GM19438 (cell line): ENCODE measurements around the gene DEGS2.
"Not testable (repeated sequence)": the region's sequence is repeated elsewhere in the genome, so short reads cannot be mapped to it uniquely, and the experiment has no call there.

Source experiments
- ATAC-seq: cut with Tn5 transposase; IDR thresholded peaks from one replicate; pipeline ENCODE4 v1.9.1; 2021; ENCODE audit warnings: low read depth; ENCODE audit not compliant: unreplicated experiment

The DEGS2 gene

GRCh38 chr14:100180671-100181070 is 21.2 kb upstream of the DEGS2 start:
- not testable (repeated sequence) for ATAC-seq

DNA sequence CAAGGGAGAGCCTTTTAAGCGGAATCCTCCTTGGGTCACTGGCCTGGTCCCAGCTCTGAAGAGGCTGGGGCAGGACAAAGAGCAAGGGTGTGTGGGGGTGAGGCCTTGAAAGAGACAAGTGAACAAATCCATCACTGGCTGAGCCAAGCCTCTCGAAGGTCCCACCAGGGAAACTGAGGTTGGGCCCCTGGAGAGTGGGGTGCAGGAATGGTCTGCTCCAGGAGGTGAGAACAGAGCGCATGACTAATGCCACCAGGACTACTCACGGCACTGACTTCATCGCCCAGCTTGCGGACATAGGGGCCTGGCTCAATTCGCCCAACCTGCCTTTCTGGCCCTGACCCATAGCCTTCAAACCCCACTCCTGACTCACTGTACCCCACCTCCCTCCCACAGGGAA is 19.2 kb upstream of the DEGS2 start:
- ATAC-seq: no peak

DNA sequence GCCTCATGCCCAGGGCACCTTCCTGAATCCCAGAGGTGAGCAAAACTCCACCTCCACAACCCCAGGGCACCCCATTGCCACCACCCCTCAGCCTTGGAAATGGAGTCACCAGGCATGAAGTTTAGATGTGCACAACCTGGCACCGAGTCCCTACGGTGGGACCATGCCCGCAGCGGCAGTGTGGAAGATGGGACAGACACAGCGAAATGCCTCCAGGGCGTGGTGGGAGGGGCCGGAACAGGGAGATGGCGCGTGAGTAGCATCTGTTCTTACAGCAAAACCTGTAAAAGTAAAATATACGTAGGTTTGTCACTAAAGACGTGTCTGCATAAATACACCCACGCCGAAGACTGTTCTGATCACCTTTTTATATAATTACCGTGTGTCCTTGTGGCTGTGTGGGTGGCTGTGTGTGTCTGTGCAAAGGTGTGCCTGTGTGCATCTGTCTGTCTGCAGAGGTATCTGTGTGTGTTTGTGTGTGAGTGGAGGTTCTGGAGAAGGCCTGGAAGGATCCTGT is 17.4 kb upstream of the DEGS2 start:
- ATAC-seq: no peak

- no peak for ATAC-seq
Observed at GRCh38 chr14:100173353-100173752, 13.9 kb upstream of the DEGS2 start.

- no peak for ATAC-seq
Observed at GRCh38 chr14:100172811-100173210, 13.4 kb upstream of the DEGS2 start.

- ATAC-seq: no peak
Observed at GRCh38 chr14:100170880-100171279, 11.4 kb upstream of the DEGS2 start.

DNA sequence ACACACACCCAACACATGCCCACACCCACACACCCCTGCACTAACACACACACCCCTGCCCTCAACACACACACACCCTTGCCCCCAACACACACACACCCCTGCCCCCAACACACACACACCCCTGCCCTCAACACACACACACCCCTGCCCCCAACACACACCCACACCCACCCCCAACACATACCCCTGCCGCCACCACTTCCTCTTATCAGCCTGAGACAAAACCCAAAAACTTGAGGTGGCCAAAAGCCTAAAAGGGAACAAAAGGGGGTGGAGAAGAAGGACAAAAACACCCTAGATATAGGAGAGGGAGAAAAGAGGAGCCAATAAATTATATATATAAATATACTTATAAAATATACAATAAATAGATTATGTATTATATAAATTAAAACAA is 9.1 kb upstream of the DEGS2 start:
- ATAC-seq: no peak

GRCh38 chr14:100165831-100166440 is 6.5 kb upstream of the DEGS2 start:
- ATAC-seq: no peak

DNA sequence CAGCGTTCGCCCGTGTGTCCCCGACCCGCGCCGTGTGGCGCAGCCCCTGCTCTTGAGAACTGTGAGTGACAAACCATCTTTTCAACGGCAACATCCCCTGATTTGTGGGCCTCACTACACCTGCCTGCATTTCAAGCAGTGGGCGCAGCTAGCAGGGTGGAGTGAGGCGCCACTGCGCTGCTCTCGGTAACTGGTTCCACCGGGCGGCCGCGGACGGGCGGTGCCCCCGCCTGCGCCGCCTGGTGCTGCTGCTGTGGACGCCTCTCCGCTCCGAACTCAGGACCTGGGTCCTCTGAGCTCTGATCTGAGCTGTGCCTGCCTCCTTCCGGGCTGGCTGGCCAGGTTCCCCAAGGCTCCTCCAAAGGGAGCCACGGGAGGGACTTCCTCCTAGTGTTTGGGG is 5.9 kb upstream of the DEGS2 start:
- no peak for ATAC-seq

DNA sequence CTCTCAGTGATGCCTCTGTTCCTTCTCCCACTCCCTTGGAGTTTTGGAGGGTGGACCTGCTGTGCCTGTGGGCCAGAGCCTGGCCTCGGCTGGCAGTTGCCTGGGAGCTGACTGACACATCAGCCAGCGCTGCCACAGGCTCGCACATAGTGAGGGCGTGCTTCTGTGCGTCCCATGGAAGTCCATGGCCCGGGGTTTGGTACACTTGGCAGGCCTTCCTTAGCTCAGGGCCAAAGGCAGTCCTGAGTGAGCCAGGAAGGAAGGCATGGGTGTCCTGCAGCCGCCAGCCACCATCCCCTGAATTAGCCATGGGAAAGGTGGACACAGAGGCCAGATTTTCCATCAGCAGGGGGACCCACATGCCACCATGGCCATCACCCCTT is 1.1 kb upstream of the DEGS2 start:
- ATAC-seq: no peak

- ATAC-seq: peak; percentile 33
Observed at GRCh38 chr14:100159865-100160533, 554 bp upstream of the DEGS2 start.

- no peak for ATAC-seq
Observed at GRCh38 chr14:100158566-100159093, 815 bp downstream of the DEGS2 start.

DNA sequence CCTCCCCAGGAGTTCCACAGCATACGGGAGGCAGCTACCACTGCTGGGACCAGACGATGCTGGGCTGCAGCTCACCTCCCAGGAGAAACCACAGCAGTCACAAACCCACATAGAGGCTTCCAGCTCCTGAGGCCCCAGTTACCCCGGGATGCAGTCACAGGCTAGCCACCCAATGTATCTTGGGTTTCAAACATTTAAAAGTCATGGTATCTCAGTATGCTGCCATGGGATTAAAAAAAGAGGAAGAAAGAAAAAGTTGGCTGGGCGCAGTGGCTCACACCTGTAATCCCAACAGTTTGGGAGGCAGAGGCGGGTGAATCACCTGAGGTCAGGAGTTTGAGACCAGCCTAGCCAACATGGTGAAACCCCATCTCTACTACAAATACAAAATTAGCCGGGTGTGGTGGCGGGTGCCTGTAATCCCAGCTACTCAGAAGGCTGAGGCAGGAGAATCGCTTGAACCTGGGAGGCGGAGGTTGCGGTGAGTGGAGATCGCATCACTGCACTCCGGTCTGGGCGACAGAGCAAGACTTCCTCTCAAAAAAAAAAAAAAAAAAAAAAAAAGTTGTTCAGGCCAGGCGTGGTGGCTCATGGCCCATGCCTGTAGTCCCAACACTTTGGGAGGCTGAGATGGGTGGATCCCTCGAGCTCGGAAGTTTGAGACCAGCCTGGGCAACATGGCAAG is 1.8 kb downstream of the DEGS2 start:
- ATAC-seq: not testable (repeated sequence)

GRCh38 chr14:100156776-100157175 is 2.7 kb downstream of the DEGS2 start:
- no peak for ATAC-seq

GRCh38 chr14:100155756-100156616 is 3.5 kb downstream of the DEGS2 start:
- no peak for ATAC-seq

DNA sequence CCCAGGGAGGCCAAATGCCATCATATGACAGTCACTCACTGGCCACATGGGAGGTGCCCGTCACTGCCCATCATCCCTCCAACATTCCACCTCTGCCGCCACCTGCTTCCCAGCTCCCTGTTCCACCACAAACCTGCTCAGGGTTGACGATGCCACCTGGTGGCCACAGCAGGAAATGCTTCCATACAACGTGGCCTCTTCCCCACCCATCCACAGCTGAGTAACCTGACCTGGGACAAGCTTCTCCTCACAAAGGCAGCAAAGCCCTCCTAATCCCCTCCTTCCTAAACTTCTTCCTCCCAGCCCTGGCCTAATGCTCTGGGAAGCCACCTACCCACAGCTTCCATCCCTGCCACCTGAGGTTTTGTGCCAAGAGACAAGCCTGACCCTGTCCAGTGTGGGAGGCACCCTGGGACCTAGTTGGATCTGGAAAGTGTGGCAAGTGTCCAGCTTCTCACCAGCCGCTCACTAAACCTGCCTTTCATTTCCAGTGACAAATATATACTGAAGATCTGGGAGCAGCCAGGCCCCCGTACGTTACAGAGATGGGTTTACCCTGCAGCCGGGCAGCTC is 4.3 kb downstream of the DEGS2 start:
- ATAC-seq: no peak

- ATAC-seq: no peak
Observed at GRCh38 chr14:100153560-100153959, 5.9 kb downstream of the DEGS2 start.

DNA sequence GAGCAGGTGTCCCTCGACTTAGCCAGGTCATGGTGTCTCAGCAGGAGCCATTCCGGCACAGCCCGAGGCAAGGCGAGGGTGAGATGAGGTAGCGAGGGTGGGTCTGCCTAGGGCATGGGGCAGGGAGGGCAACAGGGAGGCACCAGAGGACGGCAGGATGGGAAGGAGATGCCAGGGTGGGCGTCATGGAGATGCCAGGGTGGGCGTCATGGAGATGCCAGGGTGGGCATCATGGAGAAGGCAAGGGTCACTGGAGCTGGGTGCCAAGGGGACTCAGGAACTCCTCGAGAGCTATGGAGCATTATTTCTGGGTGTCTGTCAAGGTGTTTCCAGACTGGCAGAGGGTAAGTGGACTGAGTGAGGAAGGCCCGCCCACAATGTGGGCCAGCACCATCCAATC is 7.4 kb downstream of the DEGS2 start:
- no peak for ATAC-seq

DNA sequence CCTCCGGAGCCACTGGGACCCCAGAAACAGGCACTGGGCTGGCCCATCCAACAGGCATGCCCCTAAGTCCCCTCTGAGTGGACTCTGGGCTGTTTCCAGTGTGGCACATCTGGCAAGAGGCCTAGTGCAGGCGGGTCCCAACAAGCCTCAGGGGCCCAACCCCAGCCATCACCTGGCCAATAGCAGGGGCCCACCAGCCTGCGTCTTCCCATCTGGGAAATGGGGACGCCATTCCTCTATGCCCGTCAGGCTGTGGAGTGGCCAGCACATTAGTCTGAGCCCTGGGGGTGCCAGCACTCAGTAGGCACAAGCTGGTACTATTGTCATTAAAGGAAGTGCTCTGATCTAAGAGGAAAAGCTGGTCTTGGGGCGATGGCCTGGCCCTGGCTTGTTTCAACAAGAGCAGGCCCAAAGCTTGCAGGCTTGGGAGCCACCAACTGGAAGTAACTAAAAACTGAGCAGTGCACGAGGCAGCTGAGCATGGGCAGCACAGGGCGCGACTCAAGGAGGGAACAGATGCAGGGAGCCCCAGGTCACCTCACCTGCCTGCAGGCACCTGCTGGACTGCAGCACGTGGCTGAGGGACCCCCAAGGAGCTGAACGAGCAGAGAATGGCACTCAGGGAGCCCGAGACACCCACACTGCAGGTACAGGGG is 8.4 kb downstream of the DEGS2 start:
- no peak for ATAC-seq
